Naive thymus-derived CD4-positive, alpha-beta T cell (primary cell): ENCODE measurements around the gene GTF2H2C_2.
"Not testable (repeated sequence)": the region's sequence is repeated elsewhere in the genome, so short reads cannot be mapped to it uniquely, and the experiment has no call there.

Source experiments
- ATAC-seq: fragments of 150-1000 bp; cut with Tn5 transposase; 2 replicates; pipeline ENCODE4 v1.10.0; 2021; ENCODE audit warnings: mild to moderate bottlenecking, moderate library complexity
- CTCF ChIA-PET: fragments of 350-600 bp; sonication (Branson Sonifier 250); formaldehyde crosslinking; loops from one replicate; lab custom pipeline; 2021; ENCODE audit warnings: antibody characterized with exemption; lab: Charles Lee
- POLR2A ChIA-PET: fragments of 350-600 bp; sonication (Branson Sonifier 250); formaldehyde crosslinking; loops from one replicate; lab custom pipeline; 2021; ENCODE audit warnings: antibody characterized with exemption, inconsistent platforms; lab: Charles Lee
- DNase-seq, 9 donors: peaks; one replicate each; pipeline versions ENCODE4 v3.0.0 to v3.0.0-alpha.2; 2020 to 2022; ENCODE audit warnings: mixed read lengths in 1 of 9
- H3K27ac ChIP-seq: one replicate; pipeline ENCODE4 v1.7.0; 2013; ENCODE audit warnings: mild to moderate bottlenecking, low read depth, low read length, moderate library complexity
- H3K27me3 ChIP-seq, 2 donors: one replicate each; pipeline ENCODE4 v1.7.0; 2013; ENCODE audit warnings: low read length in 2 of 2, mild to moderate bottlenecking in 2 of 2, moderate library complexity in 2 of 2; ENCODE audit not compliant: control insufficient read depth in 2 of 2, insufficient read depth in 2 of 2
- H3K36me3 ChIP-seq, 3 experiments: 1 replicate in 2 of 3; 2 replicates in 1 of 3; pipeline ENCODE4 v1.7.0; 2013; ENCODE audit warnings: low read length in 3 of 3, mild to moderate bottlenecking in 3 of 3, moderate library complexity in 1 of 3; ENCODE audit not compliant: insufficient read depth in 3 of 3, control insufficient read depth in 2 of 3
- H3K4me1 ChIP-seq, 2 donors: one replicate each; pipeline ENCODE4 v1.7.0; 2013; ENCODE audit warnings: low read length in 2 of 2, mild to moderate bottlenecking in 2 of 2, moderate library complexity in 1 of 2; ENCODE audit not compliant: control insufficient read depth in 2 of 2, insufficient read depth in 2 of 2
- H3K4me3 ChIP-seq: 2 replicates; pipeline ENCODE4 v1.7.0; 2013; ENCODE audit warnings: mild to moderate bottlenecking, low read length
- H3K9me3 ChIP-seq, 3 experiments: 1 replicate in 2 of 3; 2 replicates in 1 of 3; pipeline ENCODE4 v1.7.0; 2013; ENCODE audit warnings: low read length in 3 of 3; ENCODE audit not compliant: control insufficient read depth in 2 of 3
- H3K27ac Mint-ChIP-seq, 9 donors: one replicate each; pipeline ENCODE4 v1.8.0; 2020 to 2022; ENCODE audit warnings: mixed read lengths in 9 of 9, mild to moderate bottlenecking in 8 of 9, moderate library complexity in 5 of 9, inconsistent platforms in 2 of 9
- H3K27me3 Mint-ChIP-seq, 5 donors: one replicate each; pipeline ENCODE4 v1.8.0; 2021 to 2022; ENCODE audit warnings: mixed read lengths in 5 of 5, mild to moderate bottlenecking in 1 of 5
- H3K36me3 Mint-ChIP-seq, 5 donors: one replicate each; pipeline ENCODE4 v1.8.0; 2020 to 2022; ENCODE audit warnings: mixed read lengths in 5 of 5, mild to moderate bottlenecking in 3 of 5, inconsistent platforms in 1 of 5
- H3K4me1 Mint-ChIP-seq, 7 donors: one replicate each; pipeline ENCODE4 v1.8.0; 2020 to 2022; ENCODE audit warnings: mixed read lengths in 7 of 7, mild to moderate bottlenecking in 3 of 7, inconsistent platforms in 1 of 7
- H3K4me3 Mint-ChIP-seq, 10 donors: one replicate each; pipeline ENCODE4 v1.8.0; 2020 to 2022; ENCODE audit warnings: mild to moderate bottlenecking in 10 of 10, mixed read lengths in 10 of 10, moderate library complexity in 6 of 10, inconsistent platforms in 2 of 10
- H3K9me3 Mint-ChIP-seq, 11 donors: one replicate each; pipeline ENCODE4 v1.8.0; 2020 to 2022; ENCODE audit warnings: mixed read lengths in 11 of 11, mild to moderate bottlenecking in 4 of 11, inconsistent platforms in 1 of 11, moderate library complexity in 1 of 11
- intact Hi-C, 2 donors: fragments of 100-400 bp; cut with micrococcal nuclease; formaldehyde crosslinking; loops; one replicate each; pipeline ENCODE4 v1.15.1; 2023

The GTF2H2C_2 gene

DNA sequence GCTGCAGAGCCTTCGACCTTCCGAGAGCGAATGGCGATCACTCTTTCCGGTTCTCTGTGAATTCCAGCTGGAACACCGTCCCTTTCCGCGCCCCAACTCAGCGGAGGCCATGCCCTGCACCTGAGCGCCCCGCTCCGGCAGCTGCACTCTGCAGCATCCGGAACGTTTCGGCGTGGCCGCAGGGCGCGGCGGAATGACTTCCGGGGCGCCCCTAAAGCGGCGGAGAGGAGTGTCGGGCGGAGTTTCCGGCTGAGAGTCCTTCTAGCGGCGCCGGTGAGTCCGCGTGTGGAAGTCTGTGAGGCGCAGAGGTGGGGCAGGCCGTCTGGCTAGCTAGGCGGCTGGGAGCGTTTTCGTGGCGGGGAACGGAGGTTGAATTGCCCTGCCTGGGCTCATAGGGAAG, at the start of gene GTF2H2C_2:
Gene GTF2H2C_2, plus strand, starts transcription at position 252 of the 400 bp plus-strand sequence.
- H3K27me3 ChIP-seq, H3K27ac ChIP-seq, H3K36me3 ChIP-seq, H3K4me3 ChIP-seq, CTCF ChIA-PET, H3K4me3 Mint-ChIP-seq, H3K4me1 ChIP-seq, H3K9me3 Mint-ChIP-seq, H3K4me1 Mint-ChIP-seq, POLR2A ChIA-PET, H3K27me3 Mint-ChIP-seq, H3K27ac Mint-ChIP-seq, H3K9me3 ChIP-seq, DNase-seq, intact Hi-C loops, H3K36me3 Mint-ChIP-seq: not testable (repeated sequence)
- ATAC-seq, result peak; percentile 100

GRCh38 chr5:70400984-70401686, 14.0 kb upstream of the GTF2H2C_2 start:
- intact Hi-C loops, H3K9me3 Mint-ChIP-seq, H3K36me3 Mint-ChIP-seq, H3K36me3 ChIP-seq, H3K4me3 ChIP-seq, H3K27me3 Mint-ChIP-seq, CTCF ChIA-PET, H3K27me3 ChIP-seq, H3K9me3 ChIP-seq, POLR2A ChIA-PET, H3K4me1 Mint-ChIP-seq, H3K4me1 ChIP-seq: not testable (repeated sequence)
- peak; percentile 35 to 80 (median 72) for DNase-seq
- H3K27ac ChIP-seq, result peak overlapping the region; percentile 57
- H3K27ac Mint-ChIP-seq, result peak overlapping the region in 5 of 9 donors; percentile 61 to 89 (median 65)
- peak; percentile 95 for ATAC-seq
- H3K4me3 Mint-ChIP-seq, result peak overlapping the region; percentile 45 to 87 (median 75)

GRCh38 chr5:70421322-70421721, 6.2 kb downstream of the GTF2H2C_2 start:
- H3K27ac ChIP-seq, H3K27ac Mint-ChIP-seq, intact Hi-C loops, H3K4me1 Mint-ChIP-seq, H3K36me3 ChIP-seq, H3K9me3 Mint-ChIP-seq, H3K4me3 Mint-ChIP-seq, H3K27me3 Mint-ChIP-seq, CTCF ChIA-PET, H3K27me3 ChIP-seq, H3K9me3 ChIP-seq, H3K36me3 Mint-ChIP-seq, ATAC-seq, POLR2A ChIA-PET, H3K4me3 ChIP-seq, H3K4me1 ChIP-seq, DNase-seq: not testable (repeated sequence)

GRCh38 chr5:70423215-70423614, 8.0 kb downstream of the GTF2H2C_2 start:
- H3K27me3 ChIP-seq, H3K4me1 Mint-ChIP-seq, POLR2A ChIA-PET, ATAC-seq, H3K27me3 Mint-ChIP-seq, H3K9me3 Mint-ChIP-seq, H3K4me3 Mint-ChIP-seq, H3K27ac Mint-ChIP-seq, H3K4me3 ChIP-seq, H3K36me3 ChIP-seq, H3K4me1 ChIP-seq, CTCF ChIA-PET, DNase-seq, H3K27ac ChIP-seq, H3K9me3 ChIP-seq, intact Hi-C loops, H3K36me3 Mint-ChIP-seq: not testable (repeated sequence)

- H3K4me3 Mint-ChIP-seq, H3K4me1 ChIP-seq, H3K27me3 Mint-ChIP-seq, H3K4me3 ChIP-seq, H3K27ac Mint-ChIP-seq, H3K27me3 ChIP-seq, ATAC-seq, H3K36me3 Mint-ChIP-seq, DNase-seq, H3K9me3 Mint-ChIP-seq, H3K27ac ChIP-seq, POLR2A ChIA-PET, H3K9me3 ChIP-seq, H3K36me3 ChIP-seq, intact Hi-C loops, CTCF ChIA-PET, H3K4me1 Mint-ChIP-seq: not testable (repeated sequence)
These were observed 23.4 kb downstream of the GTF2H2C_2 start for GRCh38 chr5:70438518-70438917.

GRCh38 chr5:70449565-70449964, 34.4 kb downstream of the GTF2H2C_2 start:
- H3K9me3 Mint-ChIP-seq, POLR2A ChIA-PET, H3K27ac ChIP-seq, intact Hi-C loops, H3K4me3 Mint-ChIP-seq, H3K4me1 Mint-ChIP-seq, H3K36me3 Mint-ChIP-seq, H3K27ac Mint-ChIP-seq, ATAC-seq, H3K36me3 ChIP-seq, CTCF ChIA-PET, DNase-seq, H3K27me3 ChIP-seq, H3K4me1 ChIP-seq, H3K27me3 Mint-ChIP-seq, H3K4me3 ChIP-seq, H3K9me3 ChIP-seq: not testable (repeated sequence)

DNA sequence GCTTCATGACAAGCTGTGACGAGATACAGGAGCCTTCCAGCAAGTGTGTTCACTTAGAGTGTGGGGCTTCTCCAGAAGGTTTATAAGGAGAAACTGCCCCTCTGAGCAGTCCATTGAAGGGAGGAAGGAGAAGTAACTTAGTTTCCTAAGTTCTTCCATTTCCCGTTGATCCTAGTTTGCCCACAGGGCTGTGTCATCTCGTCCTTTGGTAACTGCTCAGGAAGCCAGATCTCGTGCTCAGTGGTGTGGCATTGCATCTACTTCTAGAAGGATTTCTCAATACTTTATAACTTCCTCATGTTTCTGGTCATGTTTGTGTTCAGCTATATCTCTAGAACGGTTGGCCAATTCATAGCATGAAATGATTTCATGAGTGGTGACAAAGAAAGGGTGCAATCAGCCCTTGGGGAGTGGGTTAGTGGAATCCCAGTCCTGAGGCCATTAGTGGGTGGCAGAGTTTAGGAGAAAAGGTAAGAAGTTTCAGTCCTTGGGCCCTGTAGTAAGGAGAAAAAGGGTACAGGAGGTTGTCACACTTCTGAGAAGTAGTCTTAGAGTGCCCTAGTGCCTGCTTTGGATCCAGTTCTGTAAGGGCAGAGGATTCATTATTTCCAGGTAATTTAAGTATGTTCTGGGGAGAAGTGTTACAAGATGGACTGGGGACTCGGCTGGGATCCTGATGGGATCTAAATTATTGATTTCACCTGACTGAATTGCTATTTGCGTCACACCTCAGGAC, 36.2 kb downstream of the GTF2H2C_2 start:
- POLR2A ChIA-PET, H3K4me3 ChIP-seq, H3K36me3 ChIP-seq, H3K9me3 ChIP-seq, H3K9me3 Mint-ChIP-seq, CTCF ChIA-PET, H3K4me3 Mint-ChIP-seq, H3K27ac Mint-ChIP-seq, H3K36me3 Mint-ChIP-seq, intact Hi-C loops, H3K4me1 Mint-ChIP-seq, H3K4me1 ChIP-seq, H3K27ac ChIP-seq, DNase-seq, H3K27me3 Mint-ChIP-seq, H3K27me3 ChIP-seq: not testable (repeated sequence)
- ATAC-seq, result peak; percentile 87
